OCI-LY3 (cell line): Measurements from ENCODE around the gene STK32B.

Experiments
- EZH2phosphoT487 ChIP-seq: fragments of 200-600 bp; shearing (Covaris generic); IDR thresholded peaks from 2 replicates; pipeline ENCODE4 v1.6.1; 2018; ENCODE audit warnings: antibody characterized with exemption, mixed run types, low read depth
- TF ChIP-seq, protein P1 (sequence below): fragments of 200-600, 300-600 bp; sonication (generic); IDR thresholded peaks from 2 replicates; pipeline ENCODE4 v1.5.1; 2014; ENCODE audit warnings: antibody characterized with exemption, low read length, low read depth

DNA sequence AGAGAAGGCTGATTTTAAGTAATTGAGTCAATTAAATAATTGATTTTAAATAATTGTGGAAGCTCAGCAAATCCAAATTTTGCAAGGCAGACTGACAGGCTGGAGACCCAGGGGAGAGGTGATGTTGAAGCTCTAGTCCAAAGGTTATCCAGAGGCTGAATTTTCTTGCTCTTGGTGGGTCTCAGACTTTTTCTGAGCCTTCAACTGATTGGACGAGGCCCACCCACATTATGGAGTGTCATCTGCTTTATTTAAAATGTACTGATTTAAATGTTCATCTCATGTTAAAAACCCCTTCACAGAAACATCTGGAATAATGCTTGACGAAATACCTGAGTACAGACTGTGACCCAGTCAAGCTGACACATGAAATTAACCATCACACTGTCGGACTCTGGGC lies 20.4 kb upstream of the STK32B start:
- TF ChIP-seq, protein P1, sequence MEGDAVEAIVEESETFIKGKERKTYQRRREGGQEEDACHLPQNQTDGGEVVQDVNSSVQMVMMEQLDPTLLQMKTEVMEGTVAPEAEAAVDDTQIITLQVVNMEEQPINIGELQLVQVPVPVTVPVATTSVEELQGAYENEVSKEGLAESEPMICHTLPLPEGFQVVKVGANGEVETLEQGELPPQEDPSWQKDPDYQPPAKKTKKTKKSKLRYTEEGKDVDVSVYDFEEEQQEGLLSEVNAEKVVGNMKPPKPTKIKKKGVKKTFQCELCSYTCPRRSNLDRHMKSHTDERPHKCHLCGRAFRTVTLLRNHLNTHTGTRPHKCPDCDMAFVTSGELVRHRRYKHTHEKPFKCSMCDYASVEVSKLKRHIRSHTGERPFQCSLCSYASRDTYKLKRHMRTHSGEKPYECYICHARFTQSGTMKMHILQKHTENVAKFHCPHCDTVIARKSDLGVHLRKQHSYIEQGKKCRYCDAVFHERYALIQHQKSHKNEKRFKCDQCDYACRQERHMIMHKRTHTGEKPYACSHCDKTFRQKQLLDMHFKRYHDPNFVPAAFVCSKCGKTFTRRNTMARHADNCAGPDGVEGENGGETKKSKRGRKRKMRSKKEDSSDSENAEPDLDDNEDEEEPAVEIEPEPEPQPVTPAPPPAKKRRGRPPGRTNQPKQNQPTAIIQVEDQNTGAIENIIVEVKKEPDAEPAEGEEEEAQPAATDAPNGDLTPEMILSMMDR = no peak
- no peak for TF ChIP-seq EZH2phosphoT487
